Body of pancreas (tissue), 4 donors: ENCODE measurements around the gene CSPG5.

Experiments used
- POLR2A ChIP-seq, 3 donors: fragments of 450-650 bp; IDR thresholded peaks; one replicate each; pipeline ENCODE4 v1.6.1; 2016; ENCODE audit warnings: antibody characterized with exemption in 3 of 3, mild to moderate bottlenecking in 2 of 3
- TF ChIP-seq, protein P1 (sequence below), 7 experiments: fragments of 450-650 bp in 4 of 7; fragments of 200-600 bp in 3 of 7; sonication (generic) in 3 of 7; IDR thresholded peaks; one replicate each; pipeline ENCODE4 v1.5.1; 2016 to 2019; ENCODE audit warnings: antibody characterized with exemption in 7 of 7

DNA sequence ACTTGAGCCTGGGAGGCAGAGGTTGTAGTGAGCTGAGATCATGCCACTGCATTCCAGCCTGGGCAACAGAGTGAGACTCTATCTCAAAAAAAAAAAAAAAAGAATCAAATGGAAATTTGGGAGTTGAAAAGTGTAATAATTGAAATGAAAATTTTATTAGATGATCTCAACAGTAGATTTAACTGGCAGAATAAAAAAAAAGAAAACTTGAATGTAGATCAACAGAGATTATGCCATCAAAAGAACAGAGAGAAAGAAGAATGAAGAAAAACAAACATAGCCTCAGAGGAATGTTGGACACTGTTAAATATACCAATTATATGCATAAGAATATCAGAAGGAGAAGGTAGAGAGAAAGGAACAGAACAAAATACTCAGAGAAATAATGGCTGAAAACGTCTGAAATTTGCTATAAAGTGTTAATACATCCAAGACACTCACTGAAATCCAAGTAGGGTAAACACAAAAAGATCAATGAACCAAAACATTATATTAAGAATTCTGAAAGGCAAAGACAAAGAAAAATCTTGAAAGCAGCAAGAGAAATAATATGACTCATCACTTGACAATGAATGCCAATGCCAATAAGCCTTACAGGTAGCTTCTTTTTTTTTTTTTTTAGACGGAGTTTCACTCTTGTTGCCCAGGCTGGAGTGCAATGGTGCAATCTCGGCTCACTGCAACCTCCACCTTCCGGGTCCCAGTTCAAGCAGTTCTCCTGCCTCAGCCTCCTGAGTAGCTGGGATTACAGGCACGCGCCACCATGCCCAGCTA lies 50.5 kb downstream of the CSPG5 start:
- TF ChIP-seq, protein P1, sequence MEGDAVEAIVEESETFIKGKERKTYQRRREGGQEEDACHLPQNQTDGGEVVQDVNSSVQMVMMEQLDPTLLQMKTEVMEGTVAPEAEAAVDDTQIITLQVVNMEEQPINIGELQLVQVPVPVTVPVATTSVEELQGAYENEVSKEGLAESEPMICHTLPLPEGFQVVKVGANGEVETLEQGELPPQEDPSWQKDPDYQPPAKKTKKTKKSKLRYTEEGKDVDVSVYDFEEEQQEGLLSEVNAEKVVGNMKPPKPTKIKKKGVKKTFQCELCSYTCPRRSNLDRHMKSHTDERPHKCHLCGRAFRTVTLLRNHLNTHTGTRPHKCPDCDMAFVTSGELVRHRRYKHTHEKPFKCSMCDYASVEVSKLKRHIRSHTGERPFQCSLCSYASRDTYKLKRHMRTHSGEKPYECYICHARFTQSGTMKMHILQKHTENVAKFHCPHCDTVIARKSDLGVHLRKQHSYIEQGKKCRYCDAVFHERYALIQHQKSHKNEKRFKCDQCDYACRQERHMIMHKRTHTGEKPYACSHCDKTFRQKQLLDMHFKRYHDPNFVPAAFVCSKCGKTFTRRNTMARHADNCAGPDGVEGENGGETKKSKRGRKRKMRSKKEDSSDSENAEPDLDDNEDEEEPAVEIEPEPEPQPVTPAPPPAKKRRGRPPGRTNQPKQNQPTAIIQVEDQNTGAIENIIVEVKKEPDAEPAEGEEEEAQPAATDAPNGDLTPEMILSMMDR (IDR thresholded peaks at IDR 0.05) = no peak
- no peak for TF ChIP-seq POLR2A (IDR thresholded peaks at IDR 0.05)
